HG02798 (cell line): ENCODE data around the gene CRLF3.
"Not testable (repeated sequence)": the region's sequence is repeated elsewhere in the genome, so short reads cannot be mapped to it uniquely, and the experiment has no call there.

Experiments
- ATAC-seq: cut with Tn5 transposase; IDR thresholded peaks from one replicate; pipeline ENCODE4 v1.9.1; 2021; ENCODE audit warnings: mild to moderate bottlenecking; ENCODE audit not compliant: unreplicated experiment, poor library complexity

The CRLF3 gene

GRCh38 chr17:30750982-30751381, 73.5 kb downstream of the CRLF3 start:
- ATAC-seq, result not testable (repeated sequence)

GRCh38 chr17:30747621-30748020, 76.9 kb downstream of the CRLF3 start:
- ATAC-seq, result not testable (repeated sequence)

DNA sequence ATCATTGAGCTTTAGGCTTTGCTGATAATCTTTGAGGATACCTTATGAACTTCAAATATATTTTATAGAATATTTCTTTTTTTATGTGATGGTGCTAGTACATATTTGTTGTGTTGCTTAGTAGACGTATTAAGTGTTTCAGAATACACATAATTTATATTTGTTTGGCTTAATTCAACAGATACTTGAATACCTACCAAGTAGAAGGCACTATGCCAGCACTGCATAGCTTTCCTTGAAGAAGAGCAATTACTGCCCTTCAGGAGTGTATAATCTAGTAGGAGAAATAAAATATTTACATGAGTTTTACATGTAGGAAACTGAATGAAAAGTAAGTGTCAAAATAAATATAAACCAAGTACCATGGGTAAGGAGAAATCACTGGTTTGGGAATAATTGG, 81.8 kb downstream of the CRLF3 start:
- not testable (repeated sequence) for ATAC-seq

GRCh38 chr17:30736371-30736770, 88.1 kb downstream of the CRLF3 start:
- ATAC-seq, result not testable (repeated sequence)

GRCh38 chr17:30735644-30736043, 88.8 kb downstream of the CRLF3 start:
- not testable (repeated sequence) for ATAC-seq

DNA sequence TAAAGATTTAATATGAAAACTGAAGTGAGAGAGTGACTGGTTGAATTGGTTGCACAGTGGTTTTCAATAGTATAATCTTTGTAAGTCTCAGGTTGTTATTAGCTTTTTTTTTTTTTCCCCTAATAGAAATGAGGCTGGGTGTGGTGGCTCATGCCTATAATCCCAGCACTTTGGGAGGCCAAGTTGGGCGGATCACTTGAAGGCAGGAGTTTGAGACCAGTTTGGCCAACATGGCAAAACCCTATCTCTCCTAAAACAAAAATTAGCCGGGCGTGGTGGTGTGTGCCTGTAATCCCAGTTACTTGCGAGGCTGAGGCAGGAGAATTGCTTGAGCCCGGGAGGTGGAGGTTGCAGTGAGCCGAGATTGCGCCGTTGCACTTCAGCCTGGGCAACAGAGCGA, 89.3 kb downstream of the CRLF3 start:
- ATAC-seq, result not testable (repeated sequence)

- not testable (repeated sequence) for ATAC-seq
Measured at GRCh38 chr17:30734153-30734552, 90.3 kb downstream of the CRLF3 start.
